ENCODE data around the gene NKD1. TPM values are rescaled to one million over a fixed set of nuclear protein-coding genes. Genes with fewer than 3 reads are reported as not detected.
A peak's percentile ranks its signal among the peaks of the same experiment; 100 is the strongest.

NKD1 gene
- total and polyA plus RNA-seq, 2 of the 8 experiments (the other 6 are each of a cell fraction or from before 2014, with no cell fraction given): 0.70 to 4.5 TPM

GRCh38 chr16:50509521-50510341 is 38.5 kb upstream of the NKD1 start:
- TF ChIP-seq CEBPB (IDR thresholded peaks at IDR 0.05; ENCODE audit: low read depth, low read length) (no peak), ASH2L (IDR thresholded peaks at IDR 0.05; ENCODE audit: low read length) (no peak), RAD21 (IDR thresholded peaks at IDR 0.05 in 1 of 2, conservative IDR thresholded peaks at IDR 0.05 in 1 of 2; ENCODE audit: low read depth in 2 of 2, low read length in 2 of 2) (peak; percentile 78 to 86), CTCF (IDR thresholded peaks at IDR 0.05; ENCODE audit: control extremely low read depth in 1 of 3, insufficient read depth in 1 of 3, low read depth in 1 of 3, low read length in 3 of 3) (peak; percentile 58 to 93 (median 83)), TEAD4 (IDR thresholded peaks at IDR 0.05; ENCODE audit: low read depth, low read length) (peak; percentile 49), YY1 (IDR thresholded peaks at IDR 0.05; ENCODE audit: low read depth, low read length) (peak; percentile 57; the same call in 1 of the 2 replicates), CBX8 (IDR thresholded peaks at IDR 0.05; ENCODE audit: borderline replicate concordance, low read depth, low read length) (no peak), EP300 (IDR thresholded peaks at IDR 0.05; ENCODE audit: borderline replicate concordance in 1 of 2, low read depth in 2 of 2, low read length in 2 of 2) (0 out of 3 replicates have a peak, but pooled peaks of 1 of the 2 experiments have one; percentile 10)
- no peak overlapping the region for H3K4me2 ChIP-seq (ENCODE audit: insufficient read depth in 1 of 2, low read depth in 2 of 2, low read length in 2 of 2)
- DNase-seq (ENCODE audit: low read depth in 1 of 2, low spot score in 2 of 2) (peak; percentile 65 to 95), FAIRE-seq (peak; percentile 96)
- H4K20me1 ChIP-seq (replicated peaks in 1 of 2; ENCODE audit: control insufficient read depth in 1 of 2, insufficient read depth in 2 of 2, low read length in 2 of 2): no peaks in the 10 kb centered on the region
- H3K23ac ChIP-seq (ENCODE audit: insufficient read length): no peak overlapping the region
- H3K4ac ChIP-seq (replicated peaks; ENCODE audit: insufficient read length, low read depth, low read length): no peak overlapping the region
- H2AK5ac ChIP-seq (ENCODE audit: low read depth, low read length): 0 out of 2 replicates have a peak overlapping the region, but pooled peaks have one; percentile 20
- H4K91ac ChIP-seq (replicated peaks; ENCODE audit: insufficient read length, low read length): no peak overlapping the region
- no peaks in the 10 kb centered on the region for H3K36me3 ChIP-seq (ENCODE audit: control insufficient read depth in 2 of 4, insufficient read depth in 4 of 4, low read length in 3 of 4)
- no peak overlapping the region for H3K27ac ChIP-seq (ENCODE audit: low read depth, low read length)
- H3K9me3 ChIP-seq (ENCODE audit: insufficient read depth in 2 of 2, low read depth in 1 of 2, low read length in 1 of 2): no peaks in the 10 kb centered on the region
- CTCF ChIA-PET (ENCODE audit: partially characterized antibody): interaction anchor here (0.6 to 2.4 kb wide), 32 partner anchors 8 to 241 kb away, joined by 3 to 16 read pairs (median 4); no protein-coding TSS in a partner anchor
- POLR2A ChIA-PET (ENCODE audit: partially characterized antibody): no interaction called here
- no peak overlapping the region for H4K8ac ChIP-seq (ENCODE audit: extremely low read depth, insufficient read depth, low read length)
- H3K79me2 ChIP-seq (ENCODE audit: control insufficient read depth in 1 of 2, insufficient read depth in 2 of 2, low read length in 2 of 2): no peaks in the 10 kb centered on the region
- no peaks in the 10 kb centered on the region for H3K23me2 ChIP-seq (ENCODE audit: low read depth, low read length)
- peaks cover 0 to 6% (median 1%) of the 10 kb centered on the region in 4 experiments; a peak in 5 of 7 replicates for H3K4me1 ChIP-seq (replicated peaks in 1 of 4; ENCODE audit: control insufficient read depth in 3 of 4, insufficient read depth in 4 of 4, low read length in 3 of 4)
- H3K9ac ChIP-seq (replicated peaks in 1 of 4; ENCODE audit: extremely low read depth in 1 of 4, low read depth in 3 of 4, low read length in 3 of 4): no peak overlapping the region
- H3K79me1 ChIP-seq (ENCODE audit: low read depth, low read length): no peaks in the 10 kb centered on the region
- no peaks in the 10 kb centered on the region for H3K27me3 ChIP-seq (replicated peaks in 1 of 4; ENCODE audit: control insufficient read depth in 3 of 4, extremely low read depth in 1 of 4, insufficient read depth in 3 of 4, low read length in 3 of 4)
- no peak overlapping the region for H3K56ac ChIP-seq (replicated peaks; ENCODE audit: insufficient read length, low read depth, low read length)
- H3K14ac ChIP-seq (ENCODE audit: insufficient read length): no peak overlapping the region
- H2BK15ac ChIP-seq (ENCODE audit: low read length): no peak overlapping the region; the same call in 1 of the 2 replicates
- no peak overlapping the region for H4K5ac ChIP-seq (ENCODE audit: insufficient read length, low read depth, low read length)
- no peak overlapping the region; the same call in 1 of the 2 replicates for H3K18ac ChIP-seq (ENCODE audit: extremely low read depth, low read length)
- H2AFZ ChIP-seq (ENCODE audit: low read length): peak overlapping the region; percentile 83; the same call in 1 of the 2 replicates
- no peak overlapping the region for H3K4me3 ChIP-seq (ENCODE audit: extremely low read depth in 1 of 4, insufficient read depth in 2 of 4, low read depth in 3 of 4, low read length in 4 of 4)
- H2BK5ac ChIP-seq (ENCODE audit: low read depth, low read length): no peak overlapping the region; the same call in 1 of the 2 replicates
- H2BK20ac ChIP-seq (ENCODE audit: low read length): peak overlapping the region; percentile 66; the same call in 1 of the 2 replicates
- WGBS, 2 experiments (ENCODE audit: extremely low coverage in 1 of 2, insufficient coverage in 1 of 2, insufficient read length in 1 of 2, insufficient replicate concordance in 2 of 2, low coverage in 1 of 2, low lambda C conversion rate in 2 of 2, missing lambda C conversion rate in 1 of 2): 64% methylated on average over 10 of the region's 10 CpGs; no CpG with 5 or more reads in 1 of the 2 experiments
- H2BK12ac ChIP-seq (ENCODE audit: low read depth, low read length): 0 out of 2 replicates have a peak overlapping the region, but pooled peaks have one; percentile 7
- H2BK120ac ChIP-seq (replicated peaks; ENCODE audit: low read depth, low read length): no peak overlapping the region

All from H1 (cell line).